Measurements from ENCODE around the gene LBX2.

Gene LBX2

GRCh38 chr2:74505448-74506246, 6.2 kb upstream of the LBX2 start:
- FAIRE-seq (no peak), DNase-seq (ENCODE audit: low spot score) (no peak)

GRCh38 chr2:74504591-74504990, 5.2 kb upstream of the LBX2 start:
- DNase-seq (ENCODE audit: low spot score) (no peak), FAIRE-seq (no peak)

- FAIRE-seq (no peak), DNase-seq (ENCODE audit: low spot score) (peak; percentile 37)
Measured at GRCh38 chr2:74503506-74504475, 4.4 kb upstream of the LBX2 start.

- DNase-seq (ENCODE audit: low spot score) (peak; percentile 90), FAIRE-seq (peak; percentile 48)
Measured at GRCh38 chr2:74502720-74503505, 3.5 kb upstream of the LBX2 start.

- FAIRE-seq (no peak), DNase-seq (ENCODE audit: low spot score) (peak; percentile 37)
Measured at GRCh38 chr2:74502147-74502719, 2.8 kb upstream of the LBX2 start.

- DNase-seq (ENCODE audit: low spot score) (peak; percentile 22), FAIRE-seq (peak; percentile 46)
Measured at GRCh38 chr2:74501335-74502071, 2.1 kb upstream of the LBX2 start.

GRCh38 chr2:74500578-74500946, 1.2 kb upstream of the LBX2 start:
- DNase-seq (ENCODE audit: low spot score) (no peak), FAIRE-seq (no peak)

- FAIRE-seq = no peak
- DNase-seq (ENCODE audit: low spot score) = no peak
Measured at GRCh38 chr2:74499940-74500577, 656 bp upstream of the LBX2 start.

GRCh38 chr2:74498500-74499266, 720 bp downstream of the LBX2 start:
- FAIRE-seq (no peak), DNase-seq (ENCODE audit: low spot score) (no peak)

- FAIRE-seq = no peak
Measured at GRCh38 chr2:74497777-74498499, 1.5 kb downstream of the LBX2 start.

GRCh38 chr2:74496997-74497776, 2.2 kb downstream of the LBX2 start:
- DNase-seq (ENCODE audit: low spot score) (no peak), FAIRE-seq (no peak)

More at GRCh38 chr2:74497777-74498499, 1.5 kb downstream of the LBX2 start:
- DNase-seq (ENCODE audit: low spot score) = no peak

- no peak for DNase-seq (ENCODE audit: low spot score)
- no peak for FAIRE-seq
Measured at GRCh38 chr2:74495440-74495839, 4.0 kb downstream of the LBX2 start.

GRCh38 chr2:74493546-74493945, 5.9 kb downstream of the LBX2 start:
- no peak for FAIRE-seq
- DNase-seq (ENCODE audit: low spot score) = no peak

GRCh38 chr2:74491648-74492544, 7.5 kb downstream of the LBX2 start:
- FAIRE-seq (no peak), DNase-seq (ENCODE audit: low spot score) (no peak)

GRCh38 chr2:74489906-74490305, 9.5 kb downstream of the LBX2 start:
- FAIRE-seq (no peak), DNase-seq (ENCODE audit: low spot score) (no peak)

- FAIRE-seq = no peak
- DNase-seq (ENCODE audit: low spot score) = no peak
Measured at GRCh38 chr2:74488643-74489481, 10.5 kb downstream of the LBX2 start.

All from urothelium cell line (cell line).